Stimulated activated CD4-positive, alpha-beta T cell treated with anti-CD3 and anti-CD28 coated beads, Interleukin-12 subunit alpha, Interleukin-12 subunit beta, amount 100 ng/mL, for 24 hours (primary cell): ENCODE data around the gene BRICD5.

Experiments used
- DNase-seq, 2 experiments: peaks; one replicate each; pipeline ENCODE4 v3.0.0-alpha.2; 2020; ENCODE audit warnings: low read depth in 2 of 2

The BRICD5 gene

GRCh38 chr16:2163211-2163881 lies 47.3 kb downstream of the BRICD5 start:
- DNase-seq, result no peak

- no peak for DNase-seq
Measured at GRCh38 chr16:2162676-2163118, 48.0 kb downstream of the BRICD5 start.

GRCh38 chr16:2161911-2162310 lies 48.8 kb downstream of the BRICD5 start:
- no peak for DNase-seq

GRCh38 chr16:2160915-2161551 lies 49.6 kb downstream of the BRICD5 start:
- no peak for DNase-seq
